ENCODE measurements around the gene ZBTB38.

- TF ChIP-seq CTCF (conservative IDR thresholded peaks at IDR 0.05): no peak
- no peak for TF ChIP-seq ZFX (IDR thresholded peaks at IDR 0.05)
Measured at GRCh38 chr3:141414800-141415462, 46.6 kb downstream of the ZBTB38 start.
